ENCODE results near the gene IGDCC3. TPM values are rescaled to one million over a fixed set of nuclear protein-coding genes. Genes with fewer than 3 reads are reported as not detected.
"Not testable (repeated sequence)": the region's sequence is repeated elsewhere in the genome, so short reads cannot be mapped to it uniquely, and the experiment has no call there.

Gene IGDCC3
- total RNA-seq, 4 donors from 2014 or later, result not detected

GRCh38 chr15:65354835-65355172 lies 23.0 kb downstream of the IGDCC3 start:
- no peak for DNase-seq
- intact Hi-C loops (cut with DNase I; ENCODE audit: low total_unique reads), result no loop called here
- in situ Hi-C loops (cut with MboI; ENCODE audit: low sequenced_read_pairs in 4 of 4), result no loop called here
- Histone ChIP-seq H3K9me3 (no peaks in the 10 kb centered on the region), H3K36me3 (no peaks in the 10 kb centered on the region), H3K4me1 (peaks cover 0 to 6% of the 10 kb centered on the region in 2 donors), H3K27ac (no peak overlapping the region), H3K27me3 (peaks cover 9 to 17% (median 9%) of the 10 kb centered on the region in 3 donors), H3K4me3 (peak overlapping the region; percentile 31 to 60 (median 50))
- no peak for ATAC-seq
- TF ChIP-seq CTCF (IDR thresholded peaks at IDR 0.05 in 4 of 5, conservative IDR thresholded peaks at IDR 0.05 in 1 of 5), result no peak
- TF ChIP-seq POLR2A (IDR thresholded peaks at IDR 0.05), result no peak

- DNase-seq; H3K4me3 ChIP-seq; in situ Hi-C loops (cut with MboI; ENCODE audit: low sequenced_read_pairs in 4 of 4); H3K36me3 ChIP-seq; H3K27ac ChIP-seq; intact Hi-C loops (cut with DNase I; ENCODE audit: low total_unique reads); H3K9me3 ChIP-seq; ATAC-seq; H3K4me1 ChIP-seq: not testable (repeated sequence)
- H3K27me3 ChIP-seq, result peaks cover 9 to 14% (median 9%) of the 10 kb centered on the region in 3 donors
Observed at GRCh38 chr15:65351972-65352371, 25.8 kb downstream of the IGDCC3 start.

- Histone ChIP-seq H3K27ac (no peak overlapping the region), H3K27me3 (peaks cover 0 to 2% (median 0%) of the 10 kb centered on the region in 3 donors), H3K4me3 (no peak overlapping the region), H3K36me3 (no peaks in the 10 kb centered on the region), H3K4me1 (no peaks in the 10 kb centered on the region), H3K9me3 (no peaks in the 10 kb centered on the region)
- in situ Hi-C loops (cut with MboI; ENCODE audit: low sequenced_read_pairs in 4 of 4) (no loop called here), intact Hi-C loops (cut with DNase I; ENCODE audit: low total_unique reads) (no loop called here)
- no peak for TF ChIP-seq POLR2A (IDR thresholded peaks at IDR 0.05)
- TF ChIP-seq CTCF (IDR thresholded peaks at IDR 0.05 in 4 of 5, conservative IDR thresholded peaks at IDR 0.05 in 1 of 5), result no peak
- DNase-seq (no peak), ATAC-seq (no peak)
Observed at GRCh38 chr15:65349338-65349737, 28.5 kb downstream of the IGDCC3 start.

GRCh38 chr15:65347756-65348155 lies 30.0 kb downstream of the IGDCC3 start:
- H3K4me3 ChIP-seq; H3K4me1 ChIP-seq; H3K36me3 ChIP-seq; H3K27me3 ChIP-seq; H3K9me3 ChIP-seq; in situ Hi-C loops (cut with MboI; ENCODE audit: low sequenced_read_pairs in 4 of 4); ATAC-seq; intact Hi-C loops (cut with DNase I; ENCODE audit: low total_unique reads); H3K27ac ChIP-seq; DNase-seq: not testable (repeated sequence)

- no peak overlapping the region for H3K27ac ChIP-seq
- H3K9me3 ChIP-seq, result no peaks in the 10 kb centered on the region
- in situ Hi-C loops (cut with MboI; ENCODE audit: low sequenced_read_pairs in 4 of 4), result no loop called here
- DNase-seq (no peak), ATAC-seq (no peak)
- H3K27me3 ChIP-seq, result no peaks in the 10 kb centered on the region
- no peak overlapping the region for H3K4me3 ChIP-seq
- no peaks in the 10 kb centered on the region for H3K4me1 ChIP-seq
- TF ChIP-seq POLR2A (IDR thresholded peaks at IDR 0.05), result no peak
- TF ChIP-seq CTCF (IDR thresholded peaks at IDR 0.05 in 4 of 5, conservative IDR thresholded peaks at IDR 0.05 in 1 of 5), result no peak
- no peaks in the 10 kb centered on the region for H3K36me3 ChIP-seq
- intact Hi-C loops (cut with DNase I; ENCODE audit: low total_unique reads), result no loop called here
Observed at GRCh38 chr15:65346856-65347598, 30.8 kb downstream of the IGDCC3 start.

GRCh38 chr15:65344914-65345275 lies 32.9 kb downstream of the IGDCC3 start:
- ATAC-seq (no peak), DNase-seq (no peak)
- Histone ChIP-seq H3K27ac (no peak overlapping the region), H3K4me3 (no peak overlapping the region), H3K9me3 (no peaks in the 10 kb centered on the region), H3K27me3 (no peaks in the 10 kb centered on the region), H3K36me3 (no peaks in the 10 kb centered on the region), H3K4me1 (no peaks in the 10 kb centered on the region)
- in situ Hi-C loops (cut with MboI; ENCODE audit: low sequenced_read_pairs in 4 of 4), result no loop called here
- TF ChIP-seq POLR2A (IDR thresholded peaks at IDR 0.05) (no peak), CTCF (IDR thresholded peaks at IDR 0.05 in 4 of 5, conservative IDR thresholded peaks at IDR 0.05 in 1 of 5) (no peak)
- intact Hi-C loops (cut with DNase I; ENCODE audit: low total_unique reads), result no loop called here

Data from gastrocnemius medialis (tissue), 4 donors.